GM18907 (cell line): ENCODE data around the gene C22orf15.
"Not testable (repeated sequence)": the region's sequence is repeated elsewhere in the genome, so short reads cannot be mapped to it uniquely, and the experiment has no call there.

Source experiments
- ATAC-seq: cut with Tn5 transposase; IDR thresholded peaks from one replicate; pipeline ENCODE4 v1.9.1; 2021; ENCODE audit warnings: mild to moderate bottlenecking, moderate library complexity; ENCODE audit not compliant: unreplicated experiment

Gene C22orf15

GRCh38 chr22:23762842-23763578 lies at the start of gene C22orf15:
C22orf15 (plus strand) TSS chr22:23762990; CDS start chr22:23763307, 317 bp downstream.
- ATAC-seq = no peak

GRCh38 chr22:23713696-23714595 lies 48.8 kb upstream of the C22orf15 start:
- no peak for ATAC-seq

GRCh38 chr22:23714596-23715578 lies 47.9 kb upstream of the C22orf15 start:
- no peak for ATAC-seq

GRCh38 chr22:23715806-23716375 lies 46.9 kb upstream of the C22orf15 start:
- ATAC-seq = no peak

- ATAC-seq = peak; percentile 87
Measured at GRCh38 chr22:23716811-23717801, 45.7 kb upstream of the C22orf15 start.

- no peak for ATAC-seq
Measured at GRCh38 chr22:23718371-23719165, 44.2 kb upstream of the C22orf15 start.

- ATAC-seq = no peak
Measured at GRCh38 chr22:23720855-23721254, 41.9 kb upstream of the C22orf15 start.

GRCh38 chr22:23722160-23722559 lies 40.6 kb upstream of the C22orf15 start:
- ATAC-seq = no peak

- ATAC-seq = no peak
Measured at GRCh38 chr22:23722724-23723123, 40.1 kb upstream of the C22orf15 start.

GRCh38 chr22:23728108-23728507 lies 34.7 kb upstream of the C22orf15 start:
- not testable (repeated sequence) for ATAC-seq

- ATAC-seq = no peak
Measured at GRCh38 chr22:23737696-23738095, 25.1 kb upstream of the C22orf15 start.

GRCh38 chr22:23742505-23743264 lies 20.1 kb upstream of the C22orf15 start:
- no peak for ATAC-seq

- no peak for ATAC-seq
Measured at GRCh38 chr22:23743303-23743705, 19.5 kb upstream of the C22orf15 start.

- ATAC-seq = no peak
Measured at GRCh38 chr22:23744001-23744400, 18.8 kb upstream of the C22orf15 start.

- ATAC-seq = no peak
Measured at GRCh38 chr22:23744485-23744884, 18.3 kb upstream of the C22orf15 start.

- ATAC-seq = no peak
Measured at GRCh38 chr22:23745791-23746190, 17.0 kb upstream of the C22orf15 start.

- no peak for ATAC-seq
Measured at GRCh38 chr22:23749841-23750301, 12.9 kb upstream of the C22orf15 start.

GRCh38 chr22:23750367-23750713 lies 12.4 kb upstream of the C22orf15 start:
- ATAC-seq = no peak
